ENCODE data around the gene OR10A2. TPM values are rescaled to one million over a fixed set of nuclear protein-coding genes. Genes with fewer than 3 reads are reported as not detected.

The OR10A2 gene, protein sequence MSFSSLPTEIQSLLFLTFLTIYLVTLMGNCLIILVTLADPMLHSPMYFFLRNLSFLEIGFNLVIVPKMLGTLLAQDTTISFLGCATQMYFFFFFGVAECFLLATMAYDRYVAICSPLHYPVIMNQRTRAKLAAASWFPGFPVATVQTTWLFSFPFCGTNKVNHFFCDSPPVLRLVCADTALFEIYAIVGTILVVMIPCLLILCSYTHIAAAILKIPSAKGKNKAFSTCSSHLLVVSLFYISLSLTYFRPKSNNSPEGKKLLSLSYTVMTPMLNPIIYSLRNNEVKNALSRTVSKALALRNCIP
- total RNA-seq (2022; extraction: Qiagen RNA extraction), result not detected in 5 replicates

DNA sequence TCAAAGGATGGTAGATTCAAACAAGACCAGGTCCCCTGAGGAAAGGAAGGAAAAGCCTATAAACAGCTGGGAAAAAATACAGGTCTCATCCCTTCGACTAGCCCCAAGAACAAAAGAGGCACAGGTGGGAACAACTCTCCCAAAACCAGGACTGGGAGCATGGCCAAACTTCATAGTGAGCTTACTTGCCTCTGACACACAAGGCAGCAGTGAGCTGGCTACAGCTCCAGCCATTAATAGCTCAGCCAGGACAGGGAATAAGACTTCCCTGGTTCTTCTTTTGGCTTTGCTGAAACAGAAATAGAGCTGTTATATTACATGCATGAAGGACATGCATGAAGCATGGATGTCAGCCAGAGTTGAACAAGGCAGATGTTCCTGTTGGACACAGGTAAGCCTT lies at the start of gene OR10A2:
TSS of gene OR10A2 (plus strand) at position 97 of the 400 bp plus-strand sequence. CDS start 6,698 bp downstream, outside the sequence.

DNA sequence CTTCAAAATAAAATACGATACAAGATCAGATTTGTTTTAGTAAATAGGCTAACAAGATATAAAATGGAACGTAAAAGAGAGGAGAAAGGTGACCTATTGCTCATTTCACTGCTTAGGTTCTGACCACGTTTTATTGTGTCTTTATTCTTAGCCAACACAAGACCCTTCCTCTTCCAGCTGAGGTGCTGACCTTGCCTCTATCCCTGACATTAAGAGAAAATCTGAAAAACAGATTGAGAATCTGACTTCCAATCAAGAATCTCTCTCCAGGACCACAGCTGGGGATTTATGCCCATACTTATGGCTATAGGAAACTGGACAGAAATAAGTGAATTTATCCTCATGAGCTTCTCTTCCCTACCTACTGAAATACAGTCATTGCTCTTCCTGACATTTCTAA lies 17.5 kb upstream of the OR10A2 start, which contains the start of gene OR10A5:
TSS of gene OR10A5 (plus strand) at position 301 of the 400 bp plus-strand sequence. CDS start at position 301, 0 bp downstream.

DNA sequence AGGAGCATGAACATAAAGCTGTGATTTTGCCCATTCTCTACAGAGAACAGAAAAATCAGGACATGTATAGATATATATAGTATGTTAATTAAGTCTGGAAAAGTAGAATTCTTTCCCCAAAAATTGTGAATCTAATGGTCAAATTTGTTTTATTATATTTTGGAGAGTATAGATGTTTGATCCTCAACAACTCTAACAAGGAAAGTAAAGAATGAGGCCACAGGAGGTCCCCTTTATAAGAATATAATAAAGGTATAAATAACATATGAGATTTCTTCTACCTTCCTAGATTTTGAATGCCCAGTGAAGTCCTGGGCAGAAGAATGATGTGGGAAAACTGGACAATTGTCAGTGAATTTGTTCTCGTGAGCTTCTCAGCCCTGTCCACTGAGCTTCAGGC lies 13.5 kb downstream of the OR10A2 start, which contains the start of gene OR10A4:
TSS of gene OR10A4 (plus strand) at position 301 of the 400 bp plus-strand sequence. CDS start at position 324, 23 bp downstream.

DNA sequence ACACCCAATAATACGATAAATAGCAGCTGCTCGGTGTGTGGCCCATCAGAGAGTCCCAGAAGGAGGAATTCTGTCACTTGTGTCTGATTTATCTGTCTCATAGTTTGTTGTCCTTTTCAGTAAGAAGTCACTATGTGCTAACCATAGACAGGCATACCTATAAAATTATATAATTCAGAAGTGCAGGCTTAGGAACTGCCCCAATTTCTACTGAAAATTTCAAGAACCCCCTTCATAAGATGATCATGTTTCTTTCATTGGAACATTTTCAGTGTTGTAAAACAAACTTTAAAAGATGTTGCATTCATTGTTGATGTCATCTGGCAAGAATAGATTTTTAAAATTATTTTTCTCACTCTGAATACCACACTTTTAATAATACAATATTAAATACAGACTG lies 29.5 kb downstream of the OR10A2 start, which contains the start of gene OR2D2:
TSS of gene OR2D2 (minus strand) at position 101 of the 400 bp plus-strand sequence. CDS start at position 101, 0 bp downstream.

DNA sequence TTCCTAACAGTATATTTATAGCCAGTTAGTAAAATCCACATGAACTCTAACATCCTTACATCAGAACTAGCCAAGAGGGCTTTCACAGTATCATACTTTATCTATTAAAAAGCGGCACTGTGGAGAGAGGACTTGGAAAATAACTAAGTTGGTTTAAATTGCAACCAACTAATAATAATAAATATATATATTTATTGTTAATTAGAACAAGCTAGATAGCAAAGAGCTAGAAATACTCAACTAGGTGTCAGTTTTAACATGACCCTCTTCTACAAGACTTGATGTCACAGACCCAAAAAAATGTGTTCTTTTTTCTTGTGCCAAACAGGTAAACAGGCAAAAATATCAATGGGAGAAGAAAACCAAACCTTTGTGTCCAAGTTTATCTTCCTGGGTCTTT lies 57.8 kb downstream of the OR10A2 start, which contains the start of gene OR2D3:
TSS of gene OR2D3 (plus strand) at position 301 of the 400 bp plus-strand sequence. CDS start at position 301, 0 bp downstream.

Other genes starting within 250 kb of the OR10A2 start
- gene TPP1, start 243.6 kb upstream of the OR10A2 start, total RNA-seq (2022; extraction: Qiagen RNA extraction), result 41.2 to 46.0 TPM (median 44.5 TPM) in 5 replicates
- gene DCHS1, start 207.2 kb upstream of the OR10A2 start, total RNA-seq (2022; extraction: Qiagen RNA extraction), result 0.09 to 0.10 TPM (median 0.09 TPM) in 5 replicates
- gene MRPL17, start 179.7 kb upstream of the OR10A2 start, total RNA-seq (2022; extraction: Qiagen RNA extraction), result 80.2 to 104 TPM (median 93.9 TPM) in 5 replicates
- gene OR2AG2, start 91.1 kb upstream of the OR10A2 start, total RNA-seq (2022; extraction: Qiagen RNA extraction), result 0.07 to 0.20 TPM in 2 of 5 replicates, not detected in the others
- not detected in 5 replicates for gene OR2AG1, start 80.0 kb upstream of the OR10A2 start, total RNA-seq (2022; extraction: Qiagen RNA extraction)
- not detected in 5 replicates for gene OR6A2, start 63.4 kb upstream of the OR10A2 start, total RNA-seq (2022; extraction: Qiagen RNA extraction)
- not detected in 5 replicates for gene OR10A5, start 17.4 kb upstream of the OR10A2 start, total RNA-seq (2022; extraction: Qiagen RNA extraction)
- not detected in 5 replicates for gene OR10A4, start 13.6 kb downstream of the OR10A2 start, total RNA-seq (2022; extraction: Qiagen RNA extraction)
- gene OR2D2, start 29.4 kb downstream of the OR10A2 start, total RNA-seq (2022; extraction: Qiagen RNA extraction), result not detected in 5 replicates
- gene OR2D3, start 57.9 kb downstream of the OR10A2 start, total RNA-seq (2022; extraction: Qiagen RNA extraction), result not detected in 5 replicates
- 0.78 to 1.0 TPM (median 0.85 TPM) in 5 replicates for gene ZNF215, start 63.4 kb downstream of the OR10A2 start, total RNA-seq (2022; extraction: Qiagen RNA extraction)
- gene ZNF214, start 157.3 kb downstream of the OR10A2 start, total RNA-seq (2022; extraction: Qiagen RNA extraction), result 0.76 to 1.9 TPM (median 0.83 TPM) in 5 replicates
- not detected in 5 replicates for gene NLRP14, start 157.4 kb downstream of the OR10A2 start, total RNA-seq (2022; extraction: Qiagen RNA extraction)
- gene RBMXL2, start 225.9 kb downstream of the OR10A2 start, total RNA-seq (2022; extraction: Qiagen RNA extraction), result not detected in 5 replicates